NCI-H1105 (cell line): ENCODE results near the gene KCNIP1.

ENCODE experiments used
- DNase-seq: peaks from one replicate; lab custom pipeline; 2025; lab: John Stamatoyannopoulos, UW

KCNIP1 gene

DNA sequence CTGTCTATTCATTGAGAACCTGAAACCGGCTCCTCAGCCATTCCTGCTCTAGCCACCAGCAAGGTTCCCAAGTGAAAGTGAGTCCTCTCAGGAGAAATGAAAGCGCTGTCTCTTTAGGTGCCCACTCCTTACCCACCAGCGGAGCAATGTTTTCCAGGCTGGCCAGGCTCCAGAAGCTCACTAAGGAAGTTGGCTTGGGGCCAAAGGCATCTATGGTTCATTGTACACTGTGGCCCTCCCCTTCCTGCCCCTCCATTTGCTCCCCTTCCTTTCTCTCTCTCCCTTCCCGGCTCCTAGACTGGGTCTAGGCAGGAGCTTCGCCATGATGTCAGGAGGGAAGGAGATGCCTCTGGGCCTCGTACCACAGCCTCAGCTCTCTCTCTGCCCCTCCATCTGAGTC, 278.6 kb downstream of the KCNIP1 start:
- no peak for DNase-seq

DNA sequence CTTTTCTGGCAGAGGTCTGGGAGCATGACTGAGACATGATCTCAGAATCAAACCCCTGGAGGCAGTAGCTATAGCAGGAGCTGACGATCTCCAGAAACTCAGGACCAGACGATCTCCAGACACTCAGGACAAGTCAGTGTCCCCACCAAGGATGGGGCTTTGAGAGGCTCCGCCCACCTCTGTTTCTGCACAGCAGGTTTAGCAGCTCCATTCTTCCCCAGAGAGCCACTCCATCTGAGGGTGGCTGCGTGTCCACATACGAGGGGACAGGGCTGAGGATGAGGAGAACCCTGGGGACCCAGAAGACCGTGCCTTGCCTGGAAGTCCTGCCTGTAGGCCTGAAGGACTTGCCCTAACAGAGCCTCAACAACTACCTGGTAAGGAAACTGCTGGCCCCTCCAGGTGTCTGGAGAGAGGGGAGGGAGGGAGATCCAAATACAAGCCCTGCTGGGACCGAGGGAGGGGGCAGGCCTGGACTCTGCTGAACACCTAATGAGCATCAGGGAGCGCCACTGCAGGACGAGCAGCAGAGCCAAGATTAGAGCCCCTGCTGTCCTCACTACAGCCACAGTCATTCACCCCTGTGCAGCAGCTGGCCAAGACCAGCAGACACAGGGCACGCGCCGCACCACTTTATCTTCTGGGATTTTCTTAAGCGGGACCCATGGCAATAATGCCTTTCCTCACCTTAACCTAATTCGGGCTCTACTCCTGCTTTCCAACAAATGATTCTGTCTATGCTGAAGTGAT, 279.9 kb downstream of the KCNIP1 start, which contains the start of gene GABRP:
GABRP (plus strand) TSS at position 228 of the 750 bp plus-strand sequence. CDS start 4,891 bp downstream, outside the sequence.
- DNase-seq: no peak

DNA sequence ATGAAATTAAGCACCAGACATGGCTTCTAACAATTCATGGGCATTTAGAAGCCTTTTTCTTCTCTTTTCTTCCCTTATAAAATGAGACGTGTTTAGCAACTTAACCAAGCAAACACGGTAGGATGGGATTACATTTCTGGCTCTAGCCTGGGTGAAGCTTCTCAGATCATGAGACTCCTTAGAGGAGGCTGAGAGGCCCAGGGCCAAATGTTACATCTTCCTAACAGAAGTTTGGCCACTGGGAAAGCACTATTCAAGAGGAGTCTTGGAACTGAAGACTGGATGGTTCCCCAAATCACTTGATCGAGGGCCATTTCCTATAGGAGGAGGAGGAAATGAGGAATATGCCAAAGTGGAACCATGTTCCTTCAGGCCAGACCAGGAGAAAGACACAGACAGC, 281.6 kb downstream of the KCNIP1 start:
- no peak for DNase-seq
